LHCN-M2 (cell line): Measurements from ENCODE around the gene ZFYVE9. TPM values are rescaled to one million over a fixed set of nuclear protein-coding genes. Genes with fewer than 3 reads are reported as not detected.

Experiments
- DNase-seq: peaks from one replicate; pipeline ENCODE4 v3.0.0-alpha.2; 2012; ENCODE audit warnings: low read depth
- total RNA-seq: library from RNA; depleted of rRNA; stranded (reverse); fragments of >200 nt; gene quantifications from 2 replicates; pipeline ENCODE4 v1.2.3, GENCODE V29; 2014

ZFYVE9 gene
- total RNA-seq, 1 experiment from 2014 or later: 23.9 TPM

GRCh38 chr1:52238887-52239707 lies 97.2 kb downstream of the ZFYVE9 start:
- peak; percentile 9 for DNase-seq

- no peak for DNase-seq
Observed at GRCh38 chr1:52239708-52240001, 97.8 kb downstream of the ZFYVE9 start.

DNA sequence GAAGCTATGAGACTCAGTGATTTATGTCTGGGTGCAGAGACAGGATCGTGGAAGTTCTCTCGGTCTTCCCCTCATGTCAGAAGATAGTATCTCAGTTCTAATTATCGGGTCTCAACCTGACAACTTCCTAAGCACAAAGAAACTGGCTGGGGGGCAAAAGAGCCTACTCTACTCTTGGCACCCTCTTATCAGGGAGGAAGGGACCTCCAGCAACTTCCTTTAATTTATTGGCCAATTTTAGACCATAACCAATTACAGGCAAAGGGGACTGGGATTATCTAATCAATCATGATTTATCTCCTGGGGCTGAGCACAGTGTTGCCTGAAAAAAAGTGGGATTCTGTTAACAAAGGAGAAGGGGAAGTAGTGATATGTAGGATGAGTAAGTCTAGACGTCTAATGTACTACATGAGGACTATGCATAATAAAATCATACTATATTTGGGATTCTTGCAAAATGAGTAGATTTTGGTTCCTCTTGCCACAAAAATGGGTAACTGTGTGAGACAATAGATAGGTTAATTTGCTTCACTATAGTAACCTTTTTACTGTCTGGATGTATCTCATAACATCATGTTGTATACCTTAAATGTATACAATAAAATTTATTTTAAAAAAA lies 98.8 kb downstream of the ZFYVE9 start:
- DNase-seq: no peak

DNA sequence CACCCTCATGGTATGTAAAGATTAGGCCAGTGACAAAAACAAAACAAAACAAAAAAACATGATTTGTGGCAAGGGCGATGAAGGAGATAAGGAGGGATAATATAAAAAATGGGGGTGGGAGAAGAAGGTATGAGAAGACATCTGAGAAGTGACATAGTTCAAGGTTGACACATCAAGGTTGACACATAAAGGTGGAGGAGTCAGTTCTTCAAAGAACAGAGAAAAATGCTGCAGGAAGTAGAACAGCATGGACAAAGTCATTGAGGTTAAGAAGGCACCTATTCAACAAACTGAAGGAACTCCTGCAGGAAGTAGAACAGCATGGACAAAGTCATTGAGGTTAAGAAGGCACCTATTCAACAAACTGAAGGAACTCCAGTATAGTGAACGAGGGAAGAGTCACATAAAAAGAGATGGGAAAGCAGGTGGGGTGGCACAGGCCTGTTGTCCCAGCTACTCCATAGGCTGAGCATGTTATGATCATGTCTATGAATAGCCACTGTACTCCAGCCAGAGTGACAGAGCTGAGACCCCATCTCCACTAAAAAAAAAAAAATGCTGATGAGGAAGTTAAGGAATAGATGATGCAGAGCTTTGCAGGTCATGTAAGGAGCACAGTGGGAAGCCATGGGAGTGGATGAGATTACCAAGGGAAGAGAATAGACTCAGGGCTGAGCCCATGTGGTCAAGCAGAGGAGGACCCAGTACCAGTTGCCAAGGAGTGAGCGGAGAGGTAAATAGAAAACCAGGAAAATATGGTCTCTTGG lies 101.5 kb downstream of the ZFYVE9 start:
- no peak for DNase-seq

GRCh38 chr1:52249831-52250230 lies 107.9 kb downstream of the ZFYVE9 start:
- no peak for DNase-seq

DNA sequence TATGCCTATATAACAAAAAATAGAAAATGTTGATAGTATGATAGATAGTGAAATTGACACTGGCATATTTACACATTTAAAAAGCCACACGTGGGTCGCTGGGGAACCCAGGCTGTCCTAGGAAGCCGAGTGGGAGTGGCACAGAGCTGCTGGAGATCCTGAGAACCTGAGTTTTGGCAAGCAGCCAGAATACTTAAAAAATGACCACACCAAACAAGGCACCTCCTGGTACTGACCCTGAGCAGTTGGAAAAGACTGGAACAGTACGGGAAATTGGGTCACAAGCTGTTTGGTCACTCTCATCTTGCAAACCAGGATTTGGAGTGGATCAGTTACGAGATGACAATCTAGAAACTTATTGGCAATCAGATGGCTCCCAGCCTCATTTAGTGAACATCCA lies 111.5 kb downstream of the ZFYVE9 start:
- no peak for DNase-seq

DNA sequence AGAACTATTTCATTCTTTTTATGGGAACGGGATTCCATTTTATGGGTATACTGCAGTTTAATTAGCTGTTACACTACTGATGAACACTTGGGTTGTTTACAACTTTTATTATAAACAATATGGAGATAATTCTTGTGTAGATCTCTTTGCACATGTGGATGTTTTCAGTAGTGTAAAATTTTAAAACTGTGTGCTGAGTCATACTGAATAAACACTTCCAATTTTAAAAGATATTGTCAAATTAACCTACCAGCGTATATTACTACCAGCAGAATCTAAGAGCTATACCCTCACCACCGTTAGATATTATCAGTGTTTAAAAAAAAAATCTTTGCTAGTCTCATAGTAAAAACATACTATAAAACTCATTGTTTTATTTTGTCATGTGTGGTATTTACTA lies 118.0 kb downstream of the ZFYVE9 start:
- no peak for DNase-seq

DNA sequence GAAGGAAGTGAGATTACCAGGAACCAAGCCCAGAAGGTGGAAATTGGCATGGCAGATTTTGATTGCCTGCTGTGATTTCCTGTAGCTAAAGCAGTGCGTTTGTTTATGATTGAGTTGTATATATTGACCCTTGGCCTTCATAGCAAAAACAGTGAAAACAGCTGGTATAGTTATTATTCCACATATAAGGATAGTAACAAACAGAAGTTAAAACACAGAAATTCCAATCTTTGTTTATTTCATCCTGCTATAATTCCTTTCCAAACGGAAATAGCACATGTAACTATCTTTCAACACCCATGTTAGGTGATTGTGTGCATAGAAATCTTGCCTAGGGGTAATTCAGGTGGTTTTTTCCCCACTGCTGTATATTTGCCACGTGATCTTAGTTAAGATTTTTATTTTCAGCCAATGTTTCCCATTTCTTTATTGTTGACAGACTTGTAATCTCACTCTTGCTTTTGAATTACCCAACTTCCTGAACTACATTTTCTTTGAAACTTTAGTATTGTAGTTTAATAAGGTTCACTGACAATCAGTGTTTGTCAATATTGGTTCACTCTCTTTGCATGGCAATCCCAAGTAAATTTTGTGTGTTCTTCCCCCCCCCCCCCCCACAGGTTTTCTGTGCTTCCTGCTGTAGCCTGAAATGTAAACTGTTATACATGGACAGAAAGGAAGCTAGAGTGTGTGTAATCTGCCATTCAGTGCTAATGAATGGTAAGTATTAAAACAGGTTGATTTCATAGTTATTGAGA lies 121.4 kb downstream of the ZFYVE9 start:
- no peak for DNase-seq

- no peak for DNase-seq
Observed at GRCh38 chr1:52264530-52265115, 122.7 kb downstream of the ZFYVE9 start.

GRCh38 chr1:52266507-52266906 lies 124.6 kb downstream of the ZFYVE9 start:
- no peak for DNase-seq

DNA sequence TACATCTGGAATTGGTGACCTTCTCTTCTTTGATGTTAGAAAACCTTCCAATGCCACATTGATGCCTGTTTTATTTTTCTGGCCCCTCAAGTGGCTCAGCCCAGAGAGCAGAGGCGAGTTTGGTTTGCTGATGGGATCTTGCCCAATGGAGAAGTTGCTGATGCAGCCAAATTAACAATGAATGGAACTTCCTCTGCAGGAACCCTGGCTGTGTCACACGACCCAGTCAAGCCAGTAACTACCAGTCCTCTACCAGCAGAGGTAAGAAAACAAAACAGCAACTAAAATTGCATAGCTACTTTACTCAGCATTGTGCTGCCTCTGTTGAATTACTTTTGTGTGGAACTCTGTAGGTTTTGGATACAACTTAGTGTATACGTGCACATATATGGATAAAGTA lies 126.5 kb downstream of the ZFYVE9 start:
- DNase-seq: no peak

GRCh38 chr1:52281518-52281917 lies 139.6 kb downstream of the ZFYVE9 start:
- no peak for DNase-seq

- peak; percentile 58 for DNase-seq
Observed at GRCh38 chr1:52288286-52288685, 146.4 kb downstream of the ZFYVE9 start.

GRCh38 chr1:52294580-52294979 lies 152.7 kb downstream of the ZFYVE9 start:
- DNase-seq: peak; percentile 4

- DNase-seq: peak; percentile 62
Observed at GRCh38 chr1:52296345-52296744, 154.5 kb downstream of the ZFYVE9 start.

- no peak for DNase-seq
Observed at GRCh38 chr1:52305417-52306226, 163.7 kb downstream of the ZFYVE9 start.

GRCh38 chr1:52306227-52307006 lies 164.5 kb downstream of the ZFYVE9 start:
- DNase-seq: no peak

- DNase-seq: no peak
Observed at GRCh38 chr1:52321061-52321460, 179.2 kb downstream of the ZFYVE9 start.

GRCh38 chr1:52323731-52324130 lies 181.8 kb downstream of the ZFYVE9 start:
- DNase-seq: no peak

DNA sequence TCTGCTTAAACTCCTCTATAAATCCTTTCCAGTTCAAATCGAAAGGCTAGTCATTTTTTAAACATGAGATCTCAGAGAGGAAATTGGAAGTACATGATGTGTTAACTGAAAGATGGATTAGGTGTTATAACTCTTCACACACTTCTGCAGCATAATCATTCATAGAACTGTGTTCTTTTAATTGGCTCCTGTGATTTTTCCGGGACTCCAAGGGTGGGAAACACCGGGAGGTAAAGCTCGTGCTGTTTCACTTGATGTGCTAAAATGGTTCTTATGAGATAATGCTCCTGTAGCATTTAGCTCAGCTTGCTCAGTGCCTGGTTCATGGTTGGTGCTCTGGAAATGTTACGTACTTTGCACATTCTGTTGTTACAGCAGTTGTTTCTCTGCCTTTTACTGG lies 183.9 kb downstream of the ZFYVE9 start:
- no peak for DNase-seq
